ENCODE data around the gene DENND2C. TPM values are rescaled to one million over a fixed set of nuclear protein-coding genes. Genes with fewer than 3 reads are reported as not detected.

The DENND2C gene
- total RNA-seq, 1 donor from 2014 or later: 1.6 TPM

- TF ChIP-seq CTCF (IDR thresholded peaks at IDR 0.05): no peak
- H3K4me1 Mint-ChIP-seq (ENCODE audit: unreplicated experiment): no peaks in the 10 kb centered on the region
- DNase-seq (ENCODE audit: extremely low spot score, unreplicated experiment): no peak
- H3K4me3 Mint-ChIP-seq (ENCODE audit: unreplicated experiment): no peak overlapping the region
- H3K27ac Mint-ChIP-seq (ENCODE audit: unreplicated experiment): no peak overlapping the region
- no peaks in the 10 kb centered on the region for H3K9me3 Mint-ChIP-seq (ENCODE audit: unreplicated experiment)
- no peaks in the 10 kb centered on the region for H3K36me3 Mint-ChIP-seq (ENCODE audit: unreplicated experiment)
- peaks cover 56% of the 10 kb centered on the region for H3K27me3 Mint-ChIP-seq (ENCODE audit: unreplicated experiment)
Observed at GRCh38 chr1:114685851-114686250, 16.0 kb upstream of the DENND2C start.

- no peak for DNase-seq (ENCODE audit: extremely low spot score, unreplicated experiment)
- H3K9me3 Mint-ChIP-seq (ENCODE audit: unreplicated experiment): no peaks in the 10 kb centered on the region
- H3K4me1 Mint-ChIP-seq (ENCODE audit: unreplicated experiment): no peaks in the 10 kb centered on the region
- peaks cover 66% of the 10 kb centered on the region for H3K27me3 Mint-ChIP-seq (ENCODE audit: unreplicated experiment)
- no peak overlapping the region for H3K27ac Mint-ChIP-seq (ENCODE audit: unreplicated experiment)
- no peak overlapping the region for H3K4me3 Mint-ChIP-seq (ENCODE audit: unreplicated experiment)
- TF ChIP-seq CTCF (IDR thresholded peaks at IDR 0.05): no peak
- H3K36me3 Mint-ChIP-seq (ENCODE audit: unreplicated experiment): no peaks in the 10 kb centered on the region
Observed at GRCh38 chr1:114677691-114678090, 7.8 kb upstream of the DENND2C start.

GRCh38 chr1:114676115-114676514 is 6.3 kb upstream of the DENND2C start:
- Mint-ChIP-seq H3K9me3 (ENCODE audit: unreplicated experiment) (no peaks in the 10 kb centered on the region), H3K4me3 (ENCODE audit: unreplicated experiment) (no peak overlapping the region), H3K27me3 (ENCODE audit: unreplicated experiment) (peaks cover 62% of the 10 kb centered on the region), H3K27ac (ENCODE audit: unreplicated experiment) (no peak overlapping the region), H3K4me1 (ENCODE audit: unreplicated experiment) (no peaks in the 10 kb centered on the region), H3K36me3 (ENCODE audit: unreplicated experiment) (no peaks in the 10 kb centered on the region)
- TF ChIP-seq CTCF (IDR thresholded peaks at IDR 0.05): no peak
- DNase-seq (ENCODE audit: extremely low spot score, unreplicated experiment): no peak

GRCh38 chr1:114671939-114672275 is 2.1 kb upstream of the DENND2C start:
- peaks cover 12% of the 10 kb centered on the region for H3K4me1 Mint-ChIP-seq (ENCODE audit: unreplicated experiment)
- no peak overlapping the region for H3K27ac Mint-ChIP-seq (ENCODE audit: unreplicated experiment)
- no peaks in the 10 kb centered on the region for H3K36me3 Mint-ChIP-seq (ENCODE audit: unreplicated experiment)
- no peak overlapping the region for H3K4me3 Mint-ChIP-seq (ENCODE audit: unreplicated experiment)
- peaks cover 58% of the 10 kb centered on the region for H3K27me3 Mint-ChIP-seq (ENCODE audit: unreplicated experiment)
- no peak for DNase-seq (ENCODE audit: extremely low spot score, unreplicated experiment)
- no peak for TF ChIP-seq CTCF (IDR thresholded peaks at IDR 0.05)
- H3K9me3 Mint-ChIP-seq (ENCODE audit: unreplicated experiment): no peaks in the 10 kb centered on the region

GRCh38 chr1:114671011-114671938 is 1.4 kb upstream of the DENND2C start:
- peaks cover 58% of the 10 kb centered on the region for H3K27me3 Mint-ChIP-seq (ENCODE audit: unreplicated experiment)
- DNase-seq (ENCODE audit: extremely low spot score, unreplicated experiment): no peak
- no peak overlapping the region for H3K4me3 Mint-ChIP-seq (ENCODE audit: unreplicated experiment)

More at GRCh38 chr1:114671011-114671938, 1.4 kb upstream of the DENND2C start:
- Mint-ChIP-seq H3K27ac (ENCODE audit: unreplicated experiment) (no peak overlapping the region), H3K4me1 (ENCODE audit: unreplicated experiment) (peaks cover 12% of the 10 kb centered on the region), H3K36me3 (ENCODE audit: unreplicated experiment) (no peaks in the 10 kb centered on the region), H3K9me3 (ENCODE audit: unreplicated experiment) (no peaks in the 10 kb centered on the region)
- peak; percentile 67 for TF ChIP-seq CTCF (IDR thresholded peaks at IDR 0.05)
